ENCODE data around the gene ECM1.
A peak's percentile ranks its signal among the peaks of the same experiment; 100 is the strongest.

The ECM1 gene

DNA sequence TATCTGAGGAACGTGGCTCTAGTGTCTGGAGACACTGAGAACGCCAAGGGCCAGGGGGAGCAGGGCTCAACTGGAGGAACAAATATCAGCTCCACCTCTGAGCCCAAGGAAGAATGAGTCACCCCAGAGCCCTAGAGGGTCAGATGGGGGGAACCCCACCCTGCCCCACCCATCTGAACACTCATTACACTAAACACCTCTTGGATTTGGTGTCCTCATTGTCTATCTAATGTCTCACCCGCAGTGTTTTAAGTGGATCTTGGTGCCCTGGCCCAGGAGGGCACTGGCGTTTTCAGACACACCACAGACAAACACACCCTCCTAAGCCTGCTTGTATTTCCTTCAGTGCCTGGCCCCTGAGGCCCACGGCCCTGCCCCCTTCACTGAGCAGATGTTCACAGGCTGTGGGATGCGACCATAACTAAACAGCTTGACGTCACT, 5.5 kb downstream of the ECM1 start:
- DNase-seq = no peak

DNA sequence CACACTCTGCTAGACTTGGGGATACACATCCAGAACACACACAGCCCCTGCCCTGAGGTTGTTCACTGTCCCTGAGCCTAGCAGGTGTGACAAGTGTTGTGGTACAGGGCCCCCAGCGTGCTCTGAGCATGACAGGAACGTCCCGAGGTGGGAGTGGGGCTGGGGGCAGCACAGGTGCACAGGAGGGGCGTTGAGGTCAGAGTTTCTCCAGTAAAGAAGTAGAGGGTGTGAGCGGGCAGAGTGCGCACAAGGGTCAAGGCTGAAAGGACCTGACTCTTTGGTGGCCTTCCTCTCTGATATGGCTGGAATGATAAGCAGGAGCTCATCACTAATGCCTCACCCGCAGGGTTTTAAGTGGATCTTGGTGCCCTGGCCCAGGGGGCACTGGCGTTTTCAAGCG, 6.4 kb downstream of the ECM1 start:
- no peak for DNase-seq

DNA sequence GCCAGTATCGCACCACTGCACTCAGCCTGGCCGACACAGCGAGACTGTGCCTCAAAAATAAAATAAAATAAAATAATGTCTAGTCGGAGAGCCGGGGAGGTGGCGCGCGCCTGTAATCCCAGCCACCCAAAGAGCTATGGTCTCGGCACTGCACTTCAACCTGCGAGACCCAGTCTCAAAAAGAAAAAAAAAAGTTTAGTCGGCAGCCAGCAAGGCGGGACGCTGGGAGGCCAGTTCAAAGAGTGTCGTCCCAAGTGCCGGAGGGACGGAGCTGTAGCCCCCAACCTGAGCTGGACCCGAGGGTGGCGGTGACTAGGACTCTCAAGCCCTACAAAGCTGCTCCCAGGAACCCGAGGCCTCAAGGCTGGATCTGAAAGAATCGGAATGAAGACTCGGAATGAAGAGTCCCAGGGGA, 7.0 kb downstream of the ECM1 start:
- DNase-seq = no peak

DNA sequence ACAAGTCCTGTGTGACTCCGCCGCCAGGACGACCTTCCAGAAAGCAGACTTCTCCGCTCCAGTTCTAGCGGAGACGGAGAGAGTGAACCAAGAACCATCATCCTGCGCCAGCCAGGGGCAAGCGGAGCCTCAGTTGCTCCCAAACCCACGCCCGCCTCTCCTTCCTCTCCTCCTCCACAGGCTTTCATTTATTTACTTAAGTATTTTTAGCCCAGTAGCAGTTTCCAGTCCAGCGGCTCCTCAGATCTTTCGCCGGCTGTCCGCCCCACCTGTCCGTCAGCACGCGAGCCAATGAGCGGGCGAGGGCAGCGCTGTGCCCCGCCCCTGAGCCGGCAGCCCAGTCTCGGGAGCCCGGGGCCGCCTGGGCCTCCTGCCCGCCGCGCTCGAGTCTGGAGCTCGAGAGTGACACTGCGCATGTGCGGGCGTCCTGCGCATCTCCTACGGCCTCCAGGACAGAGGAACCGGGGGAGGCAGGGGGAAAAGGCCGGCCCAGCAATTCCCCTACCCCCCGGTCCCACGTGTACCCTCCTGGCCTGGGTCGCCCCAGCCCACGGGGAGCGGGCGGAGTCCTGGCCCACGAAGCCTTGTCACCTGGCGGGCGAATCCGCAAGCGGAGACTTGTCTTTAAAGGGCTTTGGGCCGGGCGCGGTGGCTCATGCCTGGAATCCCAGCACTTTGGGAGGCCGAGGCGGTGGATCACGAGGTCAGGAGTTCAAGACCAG, 7.6 kb downstream of the ECM1 start, which contains the start of gene FALEC:
TSS of gene FALEC (plus strand) at position 425 of the 722 bp plus-strand sequence.
- peak; percentile 95 for DNase-seq

DNA sequence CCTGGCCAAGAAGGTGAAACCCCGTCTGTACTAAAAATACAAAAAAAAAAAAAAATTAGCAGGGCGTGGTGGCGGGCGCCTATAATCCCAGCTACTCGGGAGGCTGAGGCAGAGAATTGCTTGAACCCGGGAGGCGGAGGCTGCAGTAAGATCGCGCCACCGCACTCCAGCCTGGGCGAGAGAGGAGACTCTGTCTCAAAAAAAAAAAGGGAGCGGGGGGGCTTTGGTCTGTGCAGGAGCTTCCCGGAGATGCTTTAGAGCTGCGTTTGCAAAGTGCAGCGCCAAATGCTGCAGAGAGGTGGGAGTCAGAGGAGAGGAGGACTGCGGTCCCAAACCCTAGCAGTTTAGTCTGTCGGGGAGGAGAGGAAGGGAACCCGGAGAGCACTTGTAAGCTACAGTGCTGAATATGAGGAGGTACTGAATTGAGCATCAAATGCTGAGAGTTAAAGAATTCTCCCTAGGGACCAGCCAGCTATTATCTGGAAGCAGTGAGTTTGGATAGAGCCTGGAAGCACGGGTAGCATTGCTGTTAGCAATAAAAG, 8.2 kb downstream of the ECM1 start:
- DNase-seq = peak; percentile 61

DNA sequence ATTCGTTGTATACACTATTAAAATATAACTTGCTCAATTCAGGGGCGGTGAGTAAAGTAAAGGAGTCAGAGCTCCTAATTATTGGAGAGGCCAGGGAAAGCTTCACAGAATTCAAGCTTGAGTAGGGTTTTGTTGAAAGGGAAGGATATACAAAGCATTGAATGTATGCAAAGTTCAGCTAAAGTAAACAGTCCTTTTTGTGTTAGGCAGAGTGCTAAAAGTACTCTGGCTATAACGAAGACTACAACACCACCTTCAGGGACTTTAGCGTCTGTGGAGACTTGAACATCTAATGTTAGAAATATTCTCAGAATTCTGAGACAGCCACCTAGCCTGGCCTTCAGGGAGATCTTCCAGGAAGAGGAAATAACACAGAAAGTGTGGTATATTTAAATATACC, 8.7 kb downstream of the ECM1 start:
- DNase-seq = no peak

DNA sequence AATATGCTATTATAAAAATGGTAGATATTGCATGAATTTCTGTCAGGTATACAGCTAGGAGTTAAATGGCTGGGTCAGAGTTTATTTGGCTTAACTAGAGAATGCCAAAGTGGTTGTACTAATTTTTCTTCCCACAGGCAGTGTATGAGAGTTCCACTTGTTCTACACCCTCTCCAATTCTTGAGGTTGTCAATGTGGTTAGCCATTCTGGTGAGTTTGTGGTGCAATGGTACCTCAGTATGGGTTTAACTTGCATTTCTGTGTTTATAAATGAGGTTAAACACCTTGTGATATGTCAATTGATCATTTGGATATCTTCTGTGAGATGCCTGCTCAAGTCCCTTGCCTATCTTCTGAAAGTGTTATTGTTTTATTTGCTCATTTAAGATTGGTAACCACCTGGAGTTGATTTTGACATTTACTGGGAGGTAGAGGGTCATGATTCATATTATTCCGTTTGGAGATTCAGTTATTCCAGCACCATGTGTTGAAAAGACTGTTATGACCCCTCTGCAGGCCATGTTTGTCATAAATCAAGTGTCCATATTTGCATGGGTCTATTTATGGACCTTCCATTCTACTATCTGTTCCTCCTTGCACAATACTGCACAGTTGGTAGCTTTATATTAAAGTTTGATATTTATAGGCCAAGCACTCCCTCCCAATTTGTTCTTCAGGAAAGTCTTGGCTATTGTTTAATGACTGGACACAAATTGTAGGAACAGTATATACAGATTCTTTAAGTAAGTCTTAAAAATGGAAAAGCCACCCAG, 13.5 kb downstream of the ECM1 start:
- DNase-seq = no peak

DNA sequence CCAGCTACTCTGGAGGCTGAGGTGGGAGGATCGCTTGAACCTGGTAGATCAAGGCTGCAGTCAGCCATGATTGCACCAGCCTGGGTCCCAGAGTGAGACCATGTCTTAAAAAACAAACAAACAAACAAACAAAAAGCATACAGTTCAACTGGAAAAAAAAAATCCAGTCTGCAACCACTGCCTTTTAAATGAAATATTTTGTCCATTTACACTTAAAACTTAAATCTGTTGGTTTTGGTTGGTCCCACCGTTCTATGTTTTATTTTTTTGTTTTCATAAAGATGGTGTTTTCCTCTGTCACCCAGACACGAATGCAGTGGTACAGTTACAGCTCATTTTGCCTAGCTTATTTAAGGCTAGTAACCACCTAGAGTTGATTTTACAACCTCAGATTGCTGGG, 17.4 kb downstream of the ECM1 start:
- DNase-seq = no peak

DNA sequence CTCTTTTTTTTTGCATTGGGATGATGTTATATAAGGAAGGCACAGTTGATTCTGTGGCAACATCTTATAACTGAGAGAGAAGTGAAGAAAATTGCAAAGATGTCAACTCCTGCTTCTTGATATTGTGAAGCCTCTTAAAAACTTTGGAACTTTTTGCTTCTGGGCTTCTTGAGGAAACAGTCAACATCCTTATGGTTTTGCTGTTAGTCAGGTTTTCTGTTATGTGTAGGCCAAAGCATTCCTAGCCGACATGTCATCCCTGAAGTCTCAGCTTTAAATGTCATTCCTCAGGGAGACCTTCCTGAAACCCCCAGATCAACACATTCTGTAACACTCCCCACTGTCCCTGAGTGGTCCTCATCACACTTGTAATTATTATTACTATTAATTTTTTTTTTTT, 20.3 kb downstream of the ECM1 start:
- DNase-seq = no peak

DNA sequence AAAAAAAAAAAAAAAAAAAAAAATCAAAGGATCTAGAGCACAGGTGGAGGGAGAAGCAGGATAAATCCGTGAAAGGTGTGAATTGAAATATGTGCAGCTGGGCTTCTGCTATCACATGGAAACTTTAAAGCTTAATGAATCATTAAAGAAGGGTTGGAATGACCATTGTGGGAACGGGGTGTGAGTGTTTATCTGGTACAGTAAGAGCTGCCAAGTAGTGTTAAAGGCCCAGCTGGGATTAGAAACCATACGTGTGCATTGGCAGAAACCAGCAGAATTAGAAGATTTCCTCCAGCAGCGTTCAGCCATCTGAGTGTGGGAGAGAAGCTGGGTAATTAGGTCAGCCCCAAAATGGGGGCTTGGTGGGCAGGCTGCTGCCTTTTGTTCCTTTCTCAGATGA, 21.1 kb downstream of the ECM1 start:
- DNase-seq = no peak

DNA sequence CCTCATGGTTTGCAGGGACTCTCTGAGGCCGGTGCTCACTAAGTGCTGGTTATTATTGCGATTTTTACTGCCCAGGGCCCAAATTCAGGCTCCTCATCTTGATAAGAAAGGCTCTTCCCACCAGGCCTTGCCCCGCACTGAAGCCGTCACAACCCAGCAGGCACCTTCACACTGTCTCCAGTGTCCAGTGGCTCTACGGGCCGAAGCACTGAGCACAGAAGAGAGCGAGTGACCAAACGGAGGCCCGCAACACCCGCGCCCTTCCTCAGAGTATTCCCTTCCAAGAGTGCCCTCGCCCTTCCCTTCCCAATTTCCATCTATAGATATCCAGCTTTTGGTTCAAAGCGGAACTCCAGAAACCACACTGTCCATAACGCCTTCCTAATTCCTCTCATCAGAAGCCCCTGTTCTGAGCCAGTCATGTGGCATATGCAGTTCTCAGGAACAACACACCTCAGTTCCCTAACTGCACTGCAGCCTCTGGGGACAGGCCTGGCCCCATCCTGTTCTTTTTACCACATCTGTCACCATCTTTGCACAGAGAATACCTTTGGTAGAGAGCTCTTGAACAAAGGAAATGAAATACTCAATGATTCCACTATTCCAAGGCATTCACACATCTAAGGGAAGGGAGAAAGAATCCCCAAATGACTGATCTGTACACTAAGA, 22.7 kb downstream of the ECM1 start:
- no peak for DNase-seq

DNA sequence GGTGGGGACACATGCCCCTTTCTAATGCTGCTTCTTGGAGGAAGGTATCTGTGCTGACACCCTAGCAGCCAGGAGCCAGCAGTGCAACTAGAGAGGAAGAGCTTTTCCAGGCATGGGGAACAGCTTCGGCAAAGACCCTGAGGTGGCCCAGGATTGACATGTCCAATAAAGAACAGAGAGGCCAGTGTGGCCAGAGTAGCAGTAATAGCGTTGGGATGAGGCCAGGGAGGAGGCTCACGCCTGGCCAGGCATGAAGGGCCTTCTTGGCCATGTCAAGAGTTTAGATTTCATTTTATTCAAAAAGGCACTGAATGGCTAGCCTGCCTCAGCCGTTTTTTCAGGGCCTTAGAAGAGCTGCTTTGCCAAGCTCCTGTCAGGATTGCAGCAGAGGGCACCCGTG, 25.0 kb downstream of the ECM1 start:
- no peak for DNase-seq

DNA sequence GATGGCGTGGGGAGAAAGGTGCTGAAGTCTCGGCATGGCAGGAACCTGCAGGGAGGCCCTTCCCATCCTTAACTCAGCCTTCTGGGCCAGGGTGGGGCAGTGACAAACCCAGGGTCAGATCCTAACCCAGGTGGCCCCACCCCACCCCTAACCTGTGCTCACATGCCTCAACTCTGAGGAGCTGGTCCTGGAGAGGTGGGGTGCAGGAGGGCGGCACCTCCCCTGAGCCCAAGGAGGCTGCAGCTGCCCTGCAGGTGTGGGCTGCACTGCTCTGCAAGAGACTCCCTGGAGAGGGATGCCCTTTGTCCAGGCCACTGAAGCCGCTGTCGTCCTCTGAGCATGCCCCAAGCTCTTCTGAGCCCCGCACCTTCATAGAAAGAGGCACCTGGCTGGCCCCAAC, 26.1 kb downstream of the ECM1 start:
- no peak for DNase-seq

DNA sequence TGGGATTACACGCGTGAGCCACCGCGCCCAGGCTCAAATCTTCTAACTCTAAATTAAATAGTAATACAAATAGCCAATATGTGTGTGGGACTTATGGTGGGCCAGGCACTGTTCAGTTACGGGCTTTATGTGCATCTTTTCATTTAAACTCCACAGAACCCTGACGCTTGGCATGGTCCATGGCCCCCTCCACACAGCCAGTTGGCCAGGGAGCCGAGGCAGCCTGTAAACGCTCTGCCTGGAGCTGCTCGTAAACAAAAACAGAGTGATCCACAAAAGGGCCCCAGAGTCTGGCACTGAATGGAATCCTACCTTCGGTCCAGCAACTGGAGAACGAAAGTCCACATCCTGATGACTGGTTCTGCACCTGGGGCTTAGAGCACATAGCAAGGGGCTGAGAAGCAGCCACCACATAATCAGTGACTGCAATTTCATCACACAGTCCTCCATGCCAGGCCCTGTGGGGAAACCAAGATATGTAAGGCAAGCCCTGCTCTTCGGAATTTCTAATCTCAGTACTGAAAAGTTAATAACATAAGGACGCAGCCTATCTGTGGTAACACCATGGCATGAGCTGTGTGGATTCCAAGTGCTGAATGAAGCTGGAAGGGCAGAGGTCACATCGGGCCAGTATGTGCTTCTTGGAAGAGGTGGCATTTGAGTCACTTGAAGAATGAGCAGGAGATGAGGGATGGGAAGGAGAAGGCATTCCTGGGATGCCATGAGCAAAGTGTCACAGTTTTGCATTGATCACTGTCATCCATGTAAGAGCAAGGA, 27.8 kb downstream of the ECM1 start:
- DNase-seq = no peak

DNA sequence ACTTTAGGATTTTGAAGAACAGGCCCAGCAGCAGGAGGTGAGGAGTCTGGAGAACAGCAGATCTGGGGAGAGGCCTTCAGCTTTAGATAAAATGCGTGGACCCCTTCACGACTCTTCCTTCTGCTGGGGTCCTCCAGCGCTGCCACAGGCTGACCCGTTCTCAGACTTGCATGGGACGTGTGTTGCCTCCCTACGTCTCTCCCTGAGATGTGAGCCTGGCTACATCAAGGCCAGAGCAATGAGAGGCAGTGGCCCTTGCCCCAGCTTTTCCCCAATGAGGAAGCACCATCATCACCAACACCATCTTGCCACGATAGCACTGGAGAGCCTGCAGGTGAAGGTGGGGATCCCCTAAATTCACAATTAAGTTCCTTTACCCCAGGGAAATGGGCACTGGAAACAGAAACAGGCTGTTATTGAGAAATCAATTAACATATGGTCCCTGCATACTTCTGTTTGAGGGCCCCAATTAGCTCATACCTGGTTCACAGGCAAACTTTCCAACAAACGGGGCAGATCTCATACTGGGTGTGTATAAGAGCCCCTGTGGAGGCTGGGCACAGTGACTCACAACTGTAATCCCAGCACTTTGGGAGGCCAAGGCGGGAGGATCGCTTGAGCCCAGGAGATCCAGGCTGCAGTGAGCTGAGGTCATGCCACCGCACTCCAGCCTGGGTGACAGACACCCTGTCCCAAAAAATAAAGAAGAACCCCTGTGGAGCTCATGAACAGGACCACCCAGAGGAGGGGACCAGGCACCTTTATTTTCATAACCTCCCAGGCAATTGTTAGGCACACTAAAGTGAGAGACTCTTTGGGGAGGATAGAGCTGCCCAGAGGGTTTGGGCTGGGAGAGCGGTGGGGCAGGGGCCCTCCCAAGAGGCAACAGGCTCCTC, 29.2 kb downstream of the ECM1 start:
- DNase-seq = no peak

DNA sequence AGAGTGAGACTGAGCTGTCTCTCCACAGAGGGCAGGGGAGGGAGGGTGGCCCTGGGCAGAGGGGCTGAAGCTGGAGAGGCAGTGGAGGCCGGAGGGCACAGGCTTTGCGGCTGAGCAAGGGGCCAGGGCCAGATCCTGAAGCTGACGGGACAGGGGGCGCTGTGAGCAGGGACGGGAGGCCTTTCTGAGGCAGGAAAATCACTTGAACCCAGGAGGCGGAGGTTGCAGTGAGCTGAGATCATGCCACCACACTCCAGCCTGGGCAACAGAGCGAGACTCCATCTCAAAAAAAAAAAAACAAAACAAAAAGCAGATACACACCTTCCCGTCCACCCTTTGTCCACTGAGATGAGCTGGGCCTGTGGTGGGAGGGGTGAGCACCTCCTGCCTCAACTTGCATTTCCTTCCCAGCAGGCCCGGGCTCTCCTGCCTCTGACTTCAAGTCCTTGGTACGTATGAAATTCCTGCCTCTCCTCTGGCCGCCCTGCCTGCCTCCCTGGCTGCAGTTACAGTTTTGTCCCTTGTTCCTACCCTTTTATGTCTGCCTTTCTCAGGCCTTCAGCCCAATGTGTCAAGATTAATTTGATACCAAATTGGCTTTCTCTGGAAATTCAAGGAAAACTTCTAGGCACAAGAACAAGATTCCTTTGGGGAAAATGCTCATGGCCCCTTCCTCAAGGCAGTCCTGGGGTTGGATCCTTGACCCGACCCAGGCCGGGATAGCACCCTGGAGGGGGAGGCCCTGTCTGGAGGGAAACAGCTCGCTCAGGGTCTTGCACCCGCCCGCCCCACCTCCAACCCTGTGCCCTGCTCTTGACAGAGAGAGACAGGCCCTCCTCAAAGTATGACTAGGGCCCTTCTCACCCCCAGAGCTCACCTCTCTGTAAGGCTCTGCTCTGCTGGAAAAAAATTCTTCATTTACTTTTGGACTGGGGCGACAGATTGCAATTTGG, 30.1 kb downstream of the ECM1 start:
- no peak for DNase-seq

DNA sequence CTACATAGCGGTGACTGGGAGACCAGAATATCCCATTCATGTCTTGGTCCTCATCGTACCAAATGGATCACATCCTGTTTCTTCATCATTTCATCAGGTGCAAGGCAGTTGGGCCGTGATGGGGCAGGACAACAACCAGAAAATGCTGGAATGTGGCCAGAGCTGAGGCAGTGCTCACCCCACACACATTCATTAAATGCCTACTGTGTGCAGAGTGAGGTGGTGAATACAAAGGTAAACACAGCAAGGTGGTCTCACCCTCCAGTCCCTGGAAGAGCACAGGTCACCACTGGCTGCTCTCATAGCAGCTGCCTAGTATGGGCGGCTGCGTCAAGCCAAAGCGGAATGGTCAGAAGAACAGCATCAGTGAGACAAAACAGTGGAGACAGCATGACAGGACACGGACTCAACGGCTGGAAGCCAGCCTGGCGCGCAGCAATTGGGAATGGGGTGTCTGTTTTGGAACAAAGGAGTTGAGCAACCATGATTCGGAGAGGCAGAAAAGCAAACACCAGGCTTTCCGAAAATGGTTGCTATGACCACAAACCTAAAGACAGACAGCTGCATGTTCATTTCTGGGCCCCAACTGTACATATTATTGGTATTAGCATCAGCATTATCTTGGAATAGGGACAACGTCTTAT, 35.7 kb downstream of the ECM1 start:
- no peak for DNase-seq

DNA sequence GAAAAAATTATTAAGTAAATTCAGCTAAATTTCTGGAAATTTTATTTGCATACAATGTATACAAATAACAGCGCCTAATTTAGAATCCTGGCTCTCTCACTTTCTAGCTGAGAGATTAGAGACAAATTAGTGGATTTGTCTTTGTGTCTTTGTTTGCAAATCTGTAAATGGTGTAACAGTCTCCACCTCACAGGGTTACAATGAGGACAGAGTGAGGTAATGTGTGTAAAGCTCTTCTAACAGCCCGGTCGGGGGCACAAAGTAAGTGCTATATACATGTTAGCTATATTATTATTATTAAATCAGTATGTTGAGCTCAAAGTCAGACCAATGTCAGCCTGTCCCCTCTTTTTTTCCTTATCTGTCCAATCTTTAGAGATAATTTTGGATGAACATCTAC, 36.3 kb downstream of the ECM1 start:
- no peak for DNase-seq

DNA sequence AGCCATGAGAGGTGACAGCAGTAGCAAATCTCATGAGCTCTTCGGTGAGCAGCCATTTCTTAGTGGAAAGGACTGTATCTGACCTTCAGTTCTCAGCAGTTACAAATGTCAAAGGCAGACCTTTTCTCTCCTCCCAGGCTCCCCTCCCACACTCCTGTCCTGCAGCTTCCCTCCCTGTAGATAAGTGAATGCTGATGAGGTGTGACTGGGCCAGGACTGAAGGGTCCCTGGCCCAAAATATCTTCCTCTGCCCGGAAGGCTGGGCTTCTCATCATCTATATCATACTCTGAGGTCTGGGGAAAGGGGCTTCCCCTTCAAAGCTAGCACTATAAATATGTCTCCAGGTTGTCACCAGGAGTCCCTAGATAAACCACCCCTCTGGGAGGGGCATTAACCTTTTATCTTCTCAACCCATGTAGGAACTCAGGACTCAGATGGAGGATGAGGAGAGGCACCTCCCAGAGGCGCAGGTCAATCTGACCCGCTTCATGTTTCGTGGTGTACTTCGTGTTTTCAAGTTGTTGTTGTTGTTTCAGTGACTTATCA, 37.6 kb downstream of the ECM1 start:
- no peak for DNase-seq

Measured in activated CD8-positive, alpha-beta memory T cell treated with anti-CD3 and anti-CD28 coated beads, Interleukin-2, amount 50 U/mL, for 48 hours (primary cell).